ENCODE data around the gene SLC30A10.
"Not testable (repeated sequence)": the region's sequence is repeated elsewhere in the genome, so short reads cannot be mapped to it uniquely, and the experiment has no call there.

GRCh38 chr1:219888667-219889066 is 39.7 kb downstream of the SLC30A10 start:
- not testable (repeated sequence) for TF ChIP-seq CTCF (conservative IDR thresholded peaks at IDR 0.05; ENCODE audit: low read depth, low read length); EZH2 (IDR thresholded peaks at IDR 0.05; ENCODE audit: borderline replicate concordance, low read depth, low read length, poor library complexity, severe bottlenecking)
